HepG2 (cell line): Measurements from ENCODE around the gene KCNK18. TPM values are rescaled to one million over a fixed set of nuclear protein-coding genes. Genes with fewer than 3 reads are reported as not detected.

ENCODE experiments used
- ATAC-seq: fragments of 200-7000 bp; cut with Tn5 transposase; 3 replicates; pipeline ENCODE4 v1.9.1; 2020; ENCODE audit warnings: mild to moderate bottlenecking, moderate library complexity
- BruUV-seq: library from RNA; stranded (reverse); fragments of 400-500 nt; replicated peaks from 2 replicates; lab custom pipeline; 2021; lab: Mats Ljungman, UMichigan
- CTCF ChIA-PET: fragments of 300-600 bp; formaldehyde crosslinking; extraction: SDS; loops from one replicate; lab custom pipeline; 2021; ENCODE audit warnings: low total read pairs, inconsistent platforms, low intra/inter-chr PET ratio; lab: Yijun Ruan, JAX
- POLR2A ChIA-PET: fragments of 350-600 bp; sonication (Branson Sonifier 250); formaldehyde crosslinking; loops from one replicate; lab custom pipeline; 2020; ENCODE audit warnings: antibody characterized with exemption, inconsistent platforms; lab: Yijun Ruan, JAX
- DNase-seq: peaks from one replicate; pipeline ENCODE4 v3.0.0-alpha.2; 2015; ENCODE audit warnings: low spot score
- FAIRE-seq: peaks from 3 replicates; lab custom pipeline; 2011; peaks lifted over from hg19 to GRCh38; lab: Jason Lieb, UNC
- H2AFZ ChIP-seq: one replicate; pipeline ENCODE4 v1.6.1; 2011; ENCODE audit warnings: low read length, inconsistent platforms
- H3K27ac ChIP-seq: fragments of 300-600 bp; 3 replicates; pipeline ENCODE4 v1.8.0; 2011; ENCODE audit warnings: mixed run types, mild to moderate bottlenecking, mixed read lengths, low read length, inconsistent platforms; ENCODE audit not compliant: insufficient read depth; ENCODE audit errors: extremely low read length
- H3K27me3 ChIP-seq, 2 experiments: fragments of 200-600 bp in 1 of 2; 2 replicates in 1 of 2; 3 replicates in 1 of 2; pipeline versions ENCODE4 v1.6.0 to v1.8.0; 2011; ENCODE audit warnings: low read length in 2 of 2, mild to moderate bottlenecking in 2 of 2, moderate library complexity in 2 of 2, inconsistent platforms in 1 of 2; ENCODE audit not compliant: insufficient read depth in 2 of 2, control insufficient read depth in 1 of 2
- H3K36me3 ChIP-seq, 2 experiments: fragments of 200-600 bp in 1 of 2; replicated peaks in 1 of 2; 2 replicates in 1 of 2; 3 replicates in 1 of 2; pipeline versions ENCODE4 v1.5.1 to v1.8.0; 2011; ENCODE audit warnings: low read length in 2 of 2, inconsistent platforms in 1 of 2; ENCODE audit not compliant: insufficient read depth in 2 of 2, control insufficient read depth in 1 of 2
- H3K4me1 ChIP-seq: 2 replicates; pipeline ENCODE4 v1.5.1; 2012; ENCODE audit warnings: low read length, inconsistent platforms; ENCODE audit not compliant: insufficient read depth
- H3K4me2 ChIP-seq: 2 replicates; pipeline ENCODE4 v1.6.0; 2011; ENCODE audit warnings: low read depth, low read length, inconsistent platforms
- H3K4me3 ChIP-seq, 3 experiments: fragments of 200-600 bp in 1 of 3; sonication (generic), shearing (Covaris generic) in 1 of 3; replicated peaks in 1 of 3; 2 replicates each; pipeline ENCODE4 v1.5.1; 2011 to 2016; ENCODE audit warnings: low read length in 3 of 3, inconsistent platforms in 2 of 3, low read depth in 2 of 3, mild to moderate bottlenecking in 2 of 3, control low read depth in 1 of 3, mixed read lengths in 1 of 3; ENCODE audit not compliant: insufficient read depth in 1 of 3
- H3K79me2 ChIP-seq: one replicate; pipeline ENCODE4 v1.6.1; 2011; ENCODE audit warnings: low read length, inconsistent platforms; ENCODE audit not compliant: insufficient read depth
- H3K9ac ChIP-seq: 2 replicates; pipeline ENCODE4 v1.6.0; 2011; ENCODE audit warnings: mild to moderate bottlenecking, low read depth, low read length, inconsistent platforms; ENCODE audit not compliant: insufficient read depth
- H3K9me3 ChIP-seq: 2 replicates; pipeline ENCODE4 v1.5.1; 2012; ENCODE audit warnings: mild to moderate bottlenecking, low read length
- H4K20me1 ChIP-seq: 2 replicates; pipeline ENCODE4 v1.6.0; 2011; ENCODE audit warnings: inconsistent platforms, mild to moderate bottlenecking, low read length, moderate library complexity; ENCODE audit not compliant: insufficient read depth
- JUND ChIP-seq: sonication (generic); formaldehyde crosslinking; IDR thresholded peaks from 2 replicates; pipeline ENCODE4 v1.8.0; 2022; ENCODE audit warnings: mild to moderate bottlenecking, missing genetic modification reagents
- ONECUT2 ChIP-seq: sonication (generic); formaldehyde crosslinking; IDR thresholded peaks from 2 replicates; pipeline ENCODE4 v1.4.0; 2020; ENCODE audit warnings: missing genetic modification reagents
- REL ChIP-seq: sonication (generic); formaldehyde crosslinking; conservative IDR thresholded peaks from 2 replicates; pipeline ENCODE4 v1.8.0; 2022; ENCODE audit warnings: mild to moderate bottlenecking, missing genetic modification reagents, moderate library complexity
- SRSF9 ChIP-seq: fragments of 200-400 bp; formaldehyde crosslinking; IDR thresholded peaks from 2 replicates; pipeline ENCODE4 v1.6.1; 2018; ENCODE audit warnings: borderline replicate concordance, mild to moderate bottlenecking, low read depth, low read length; ENCODE audit not compliant: insufficient read depth, poor library complexity, severe bottlenecking
- ZNF543 ChIP-seq: sonication (generic); formaldehyde crosslinking; IDR thresholded peaks from 2 replicates; pipeline ENCODE4 v1.4.0; 2020; ENCODE audit warnings: mild to moderate bottlenecking, missing genetic modification reagents
- WGBS: methylation state at CpG from one replicate; pipeline ENCODE4 v1.1.6; 2017; ENCODE audit warnings: low lambda C conversion rate; 5-methylcytosine and 5-hydroxymethylcytosine counted together
- in situ Hi-C: cut with HindIII; loops from 2 replicates; pipeline ENCODE4 v1.10.0; 2017; ENCODE audit warnings: low pct_unique_long_range_greater_than_20kb; ENCODE audit not compliant: extremely low pct_ligation_motif_present
- intact Hi-C: fragments of 100-400 bp; cut with micrococcal nuclease; formaldehyde crosslinking; loops from one replicate; pipeline ENCODE4 v1.10.0; 2022; ENCODE audit not compliant: unreplicated experiment
- polyA plus RNA-seq, 8 experiments: library from polyadenylated mRNA; depleted of rRNA in 3 of 8; stranded (reverse) in 7 of 8; unstranded in 1 of 8; fragments of >200 nt; fragmentation: Illumina TruSeq in 4 of 8; extraction: Trizol in 4 of 8; gene quantifications; 2 replicates each; pipeline versions ENCODE4 v1.2.1 to v1.2.3, GENCODE V29; 2011 to 2016; ENCODE audit warnings: low read depth in 4 of 8, missing spikeins in 1 of 8, mixed read lengths in 1 of 8; ENCODE audit not compliant: insufficient read depth in 1 of 8
- total RNA-seq, 5 experiments: library from RNA; depleted of rRNA; stranded (reverse); fragments of >200 nt; fragmentation: Illumina TruSeq; extraction: Trizol; gene quantifications; 2 replicates each; pipeline ENCODE4 v1.2.3, GENCODE V29; 2016; ENCODE audit warnings: low read depth in 1 of 5
- TF ChIP-seq, protein P1 (sequence below): sonication (generic); formaldehyde crosslinking; IDR thresholded peaks from 2 replicates; pipeline ENCODE4 v1.8.0; 2023; ENCODE audit warnings: mild to moderate bottlenecking, missing genetic modification reagents
- TF ChIP-seq, protein P2 (sequence below): sonication (generic); formaldehyde crosslinking; IDR thresholded peaks from 2 replicates; pipeline ENCODE4 v1.4.0; 2020; ENCODE audit warnings: missing genetic modification reagents
- TF ChIP-seq, protein P3 (sequence below): sonication (generic); formaldehyde crosslinking; IDR thresholded peaks from 2 replicates; pipeline ENCODE4 v1.5.0; 2020; ENCODE audit warnings: missing genetic modification reagents

KCNK18 gene
- total and polyA plus RNA-seq, 2 of the 13 experiments (the other 11 are each of a cell fraction or from before 2014, with no cell fraction given) = not detected

DNA sequence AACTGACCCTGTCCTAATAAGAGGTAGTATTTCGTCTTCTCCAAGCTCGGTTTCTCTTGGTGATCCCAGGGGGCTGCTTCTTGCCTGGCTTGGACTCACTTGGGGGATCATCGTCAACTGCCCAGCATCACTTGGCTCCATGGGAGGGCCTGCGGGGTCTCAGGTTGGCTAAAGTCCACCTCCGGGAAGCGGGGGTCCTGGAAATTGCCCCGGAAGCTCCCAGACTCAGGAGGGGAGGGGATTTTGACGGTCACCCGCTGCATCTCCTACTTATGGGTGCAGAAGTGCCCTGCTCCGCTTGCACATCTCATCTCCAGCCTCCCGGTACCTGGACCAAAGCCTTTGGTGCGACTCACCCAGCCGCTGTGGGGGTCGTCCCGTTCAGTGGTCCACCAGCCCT is 18.7 kb downstream of the KCNK18 start:
- in situ Hi-C loops = no loop called here
- intact Hi-C loops = loop anchor here (1.0 kb wide), 2 partner anchors 104 to 233 kb away; no protein-coding TSS in a partner anchor

More for the DNA sequence above, 18.7 kb downstream of the KCNK18 start:
- no peak overlapping the region for H2AFZ ChIP-seq
- WGBS = 41% methylated on average over 14 of the region's 15 CpGs
- H3K4me2 ChIP-seq = peak overlapping the region; percentile 91
- TF ChIP-seq SRSF9 (no peak), ZNF543 (CRISPR knock-in tag) (no peak), ONECUT2 (CRISPR knock-in tag) (no peak), REL (CRISPR knock-in tag) (0 out of 2 replicates have a peak, but pooled peaks have one; percentile 8), JUND (CRISPR knock-in tag) (no peak)
- TF ChIP-seq, protein P1, sequence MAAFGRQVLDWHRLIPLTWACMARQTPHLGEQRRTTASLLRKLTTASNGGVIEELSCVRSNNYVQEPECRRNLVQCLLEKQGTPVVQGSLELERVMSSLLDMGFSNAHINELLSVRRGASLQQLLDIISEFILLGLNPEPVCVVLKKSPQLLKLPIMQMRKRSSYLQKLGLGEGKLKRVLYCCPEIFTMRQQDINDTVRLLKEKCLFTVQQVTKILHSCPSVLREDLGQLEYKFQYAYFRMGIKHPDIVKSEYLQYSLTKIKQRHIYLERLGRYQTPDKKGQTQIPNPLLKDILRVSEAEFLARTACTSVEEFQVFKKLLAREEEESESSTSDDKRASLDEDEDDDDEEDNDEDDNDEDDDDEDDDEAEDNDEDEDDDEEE = no peak
- TF ChIP-seq, protein P2, sequence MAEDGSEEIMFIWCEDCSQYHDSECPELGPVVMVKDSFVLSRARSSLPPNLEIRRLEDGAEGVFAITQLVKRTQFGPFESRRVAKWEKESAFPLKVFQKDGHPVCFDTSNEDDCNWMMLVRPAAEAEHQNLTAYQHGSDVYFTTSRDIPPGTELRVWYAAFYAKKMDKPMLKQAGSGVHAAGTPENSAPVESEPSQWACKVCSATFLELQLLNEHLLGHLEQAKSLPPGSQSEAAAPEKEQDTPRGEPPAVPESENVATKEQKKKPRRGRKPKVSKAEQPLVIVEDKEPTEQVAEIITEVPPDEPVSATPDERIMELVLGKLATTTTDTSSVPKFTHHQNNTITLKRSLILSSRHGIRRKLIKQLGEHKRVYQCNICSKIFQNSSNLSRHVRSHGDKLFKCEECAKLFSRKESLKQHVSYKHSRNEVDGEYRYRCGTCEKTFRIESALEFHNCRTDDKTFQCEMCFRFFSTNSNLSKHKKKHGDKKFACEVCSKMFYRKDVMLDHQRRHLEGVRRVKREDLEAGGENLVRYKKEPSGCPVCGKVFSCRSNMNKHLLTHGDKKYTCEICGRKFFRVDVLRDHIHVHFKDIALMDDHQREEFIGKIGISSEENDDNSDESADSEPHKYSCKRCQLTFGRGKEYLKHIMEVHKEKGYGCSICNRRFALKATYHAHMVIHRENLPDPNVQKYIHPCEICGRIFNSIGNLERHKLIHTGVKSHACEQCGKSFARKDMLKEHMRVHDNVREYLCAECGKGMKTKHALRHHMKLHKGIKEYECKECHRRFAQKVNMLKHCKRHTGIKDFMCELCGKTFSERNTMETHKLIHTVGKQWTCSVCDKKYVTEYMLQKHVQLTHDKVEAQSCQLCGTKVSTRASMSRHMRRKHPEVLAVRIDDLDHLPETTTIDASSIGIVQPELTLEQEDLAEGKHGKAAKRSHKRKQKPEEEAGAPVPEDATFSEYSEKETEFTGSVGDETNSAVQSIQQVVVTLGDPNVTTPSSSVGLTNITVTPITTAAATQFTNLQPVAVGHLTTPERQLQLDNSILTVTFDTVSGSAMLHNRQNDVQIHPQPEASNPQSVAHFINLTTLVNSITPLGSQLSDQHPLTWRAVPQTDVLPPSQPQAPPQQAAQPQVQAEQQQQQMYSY (CRISPR knock-in tag) = no peak
- TF ChIP-seq, protein P3, sequence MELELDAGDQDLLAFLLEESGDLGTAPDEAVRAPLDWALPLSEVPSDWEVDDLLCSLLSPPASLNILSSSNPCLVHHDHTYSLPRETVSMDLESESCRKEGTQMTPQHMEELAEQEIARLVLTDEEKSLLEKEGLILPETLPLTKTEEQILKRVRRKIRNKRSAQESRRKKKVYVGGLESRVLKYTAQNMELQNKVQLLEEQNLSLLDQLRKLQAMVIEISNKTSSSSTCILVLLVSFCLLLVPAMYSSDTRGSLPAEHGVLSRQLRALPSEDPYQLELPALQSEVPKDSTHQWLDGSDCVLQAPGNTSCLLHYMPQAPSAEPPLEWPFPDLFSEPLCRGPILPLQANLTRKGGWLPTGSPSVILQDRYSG (CRISPR knock-in tag) = no peak
- TF ChIP-seq, all 625 proteins: peak for 1
- no TSS peak for BruUV-seq
- peak overlapping the region in 1 of 3 experiments; percentile 75; a peak in 2 of 6 replicates for H3K4me3 ChIP-seq
- peaks cover 16% of the 10 kb centered on the region for H3K9me3 ChIP-seq
- H3K79me2 ChIP-seq = no peaks in the 10 kb centered on the region
- H3K27ac ChIP-seq = no peak overlapping the region
- POLR2A ChIA-PET = no interaction called here
- peaks cover 2 to 41% of the 10 kb centered on the region in 2 experiments; a peak in 4 of 5 replicates for H3K27me3 ChIP-seq
- DNase-seq = no peak
- ATAC-seq = no peak
- no peak overlapping the region for H3K9ac ChIP-seq
- CTCF ChIA-PET = interaction anchor here (0.6 to 3.8 kb wide), 9 partner anchors 11 to 1025 kb away, joined by 3 to 74 read pairs (median 6); no protein-coding TSS in a partner anchor
- no peak for FAIRE-seq
- H3K36me3 ChIP-seq = no peaks in the 10 kb centered on the region
- H4K20me1 ChIP-seq = no peaks in the 10 kb centered on the region
- H3K4me1 ChIP-seq = peaks cover 16% of the 10 kb centered on the region
